ENCODE measurements around the gene PHF1.

Gene PHF1

DNA sequence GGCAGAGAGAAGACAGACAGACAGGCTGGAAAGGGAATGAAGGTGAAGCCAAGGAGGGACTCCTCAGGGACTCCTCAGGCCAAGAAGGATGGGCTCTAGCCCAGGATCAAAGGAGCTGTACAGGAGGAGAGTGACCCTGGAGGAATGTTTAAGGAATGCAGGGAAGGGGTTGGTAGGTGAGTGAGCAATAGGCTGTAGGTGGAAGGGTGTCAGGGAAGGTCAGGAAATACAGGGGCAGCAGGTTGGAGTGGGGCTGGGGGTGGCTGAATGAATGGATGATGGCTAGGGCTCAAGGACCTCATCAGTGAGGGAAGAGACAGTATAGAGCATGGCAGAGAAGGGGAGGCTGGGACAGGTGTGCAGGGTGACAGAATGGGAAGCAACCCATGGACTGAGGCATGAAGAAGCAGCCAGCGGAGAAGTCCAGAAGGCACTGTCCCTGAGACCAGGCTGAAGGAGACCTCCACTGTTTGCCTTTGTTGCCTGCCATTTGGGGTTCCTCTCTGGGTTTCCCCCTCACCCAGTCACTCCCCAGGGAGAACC, 22.3 kb downstream of the PHF1 start:
- no peak for DNase-seq (ENCODE audit: low spot score)

DNA sequence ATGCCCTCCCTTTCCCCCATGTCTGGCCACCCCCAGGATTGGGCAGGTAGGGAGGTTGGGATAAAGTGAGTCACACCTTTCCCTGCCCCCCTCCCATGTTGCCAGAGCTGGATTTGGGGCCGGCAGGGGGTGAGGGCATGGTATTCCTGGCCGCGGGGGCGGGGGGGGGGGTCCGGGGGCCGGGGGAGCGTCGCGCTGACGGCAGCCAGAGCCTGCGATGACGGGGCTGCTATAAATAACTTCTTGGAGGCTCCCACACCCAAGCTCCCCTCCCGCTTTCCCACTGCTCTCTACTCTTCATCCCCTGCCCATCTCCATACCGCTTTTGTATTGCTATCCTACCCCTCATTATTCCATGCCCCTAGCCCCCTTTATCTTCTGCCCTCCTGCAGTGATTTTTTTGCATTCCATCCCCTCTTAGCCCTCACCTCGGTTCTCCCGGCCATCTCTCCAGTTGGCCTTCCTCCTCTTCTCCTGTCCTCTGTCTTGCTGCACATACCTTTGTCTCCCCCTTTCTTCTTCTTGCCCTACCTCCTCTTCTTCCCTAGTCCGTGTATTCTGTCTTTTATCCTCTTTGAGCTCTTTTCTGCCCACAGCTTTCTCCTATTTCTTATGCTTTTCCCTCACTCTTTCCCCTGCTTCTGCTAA, 22.9 kb downstream of the PHF1 start:
- DNase-seq (ENCODE audit: low spot score): no peak

DNA sequence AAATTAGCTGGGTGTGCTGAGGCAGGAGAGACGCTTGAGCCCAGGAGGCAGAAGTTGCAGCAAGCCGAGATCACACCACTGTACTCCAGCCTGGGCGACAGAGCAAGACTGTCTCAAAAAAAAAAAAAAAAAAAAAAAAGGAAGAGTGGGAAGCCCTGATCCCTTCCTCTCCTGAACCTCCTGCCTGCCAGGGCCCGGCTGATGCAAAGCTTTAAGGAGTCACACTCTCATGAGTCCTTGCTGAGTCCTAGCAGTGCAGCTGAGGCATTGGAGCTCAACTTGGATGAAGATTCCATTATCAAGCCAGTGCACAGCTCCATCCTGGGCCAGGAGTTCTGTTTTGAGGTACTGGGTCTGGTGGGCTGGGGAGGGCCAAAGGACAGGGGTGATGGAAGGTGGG, 24.1 kb downstream of the PHF1 start:
- DNase-seq (ENCODE audit: low spot score): no peak

DNA sequence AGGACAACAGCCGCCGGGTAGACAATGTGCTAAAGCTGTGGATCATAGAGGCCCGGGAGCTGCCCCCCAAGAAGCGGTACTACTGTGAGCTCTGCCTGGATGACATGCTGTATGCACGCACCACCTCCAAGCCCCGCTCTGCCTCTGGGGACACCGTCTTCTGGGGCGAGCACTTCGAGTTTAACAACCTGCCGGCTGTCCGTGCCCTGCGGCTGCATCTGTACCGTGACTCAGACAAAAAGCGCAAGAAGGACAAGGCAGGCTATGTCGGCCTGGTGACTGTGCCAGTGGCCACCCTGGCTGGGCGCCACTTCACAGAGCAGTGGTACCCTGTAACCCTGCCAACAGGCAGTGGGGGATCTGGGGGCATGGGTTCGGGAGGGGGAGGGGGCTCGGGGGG, 26.9 kb downstream of the PHF1 start:
- no peak for DNase-seq (ENCODE audit: low spot score)

DNA sequence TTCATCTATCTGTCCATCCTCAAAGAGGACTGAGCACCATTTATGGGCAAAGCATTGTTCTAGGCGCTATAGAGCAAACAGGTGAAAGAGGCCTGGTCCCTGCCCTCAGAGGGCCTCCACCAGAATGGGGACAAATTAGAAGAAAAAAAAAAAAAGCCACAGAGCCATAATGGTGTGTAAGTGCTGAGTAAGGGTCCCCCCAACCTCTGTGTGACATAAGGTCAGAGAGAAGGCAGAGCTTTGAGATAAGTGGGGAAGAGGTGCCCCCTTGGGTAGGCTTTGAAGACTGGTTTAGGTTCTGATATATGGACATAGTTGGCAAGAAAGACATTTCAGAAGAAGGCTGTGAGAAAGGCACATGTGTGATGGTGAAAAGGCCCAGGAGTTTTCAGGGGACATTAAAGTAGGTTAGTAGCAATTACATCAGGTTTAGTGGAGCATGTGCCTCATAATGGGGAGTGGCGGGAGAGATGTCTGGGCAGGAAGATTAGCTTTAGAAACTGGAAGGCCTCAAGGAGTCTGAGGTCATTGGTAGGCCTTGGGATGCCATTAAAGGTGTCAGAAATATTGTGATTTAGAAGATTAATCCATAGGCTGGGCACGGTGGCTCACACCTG, 28.3 kb downstream of the PHF1 start:
- no peak for DNase-seq (ENCODE audit: low spot score)

DNA sequence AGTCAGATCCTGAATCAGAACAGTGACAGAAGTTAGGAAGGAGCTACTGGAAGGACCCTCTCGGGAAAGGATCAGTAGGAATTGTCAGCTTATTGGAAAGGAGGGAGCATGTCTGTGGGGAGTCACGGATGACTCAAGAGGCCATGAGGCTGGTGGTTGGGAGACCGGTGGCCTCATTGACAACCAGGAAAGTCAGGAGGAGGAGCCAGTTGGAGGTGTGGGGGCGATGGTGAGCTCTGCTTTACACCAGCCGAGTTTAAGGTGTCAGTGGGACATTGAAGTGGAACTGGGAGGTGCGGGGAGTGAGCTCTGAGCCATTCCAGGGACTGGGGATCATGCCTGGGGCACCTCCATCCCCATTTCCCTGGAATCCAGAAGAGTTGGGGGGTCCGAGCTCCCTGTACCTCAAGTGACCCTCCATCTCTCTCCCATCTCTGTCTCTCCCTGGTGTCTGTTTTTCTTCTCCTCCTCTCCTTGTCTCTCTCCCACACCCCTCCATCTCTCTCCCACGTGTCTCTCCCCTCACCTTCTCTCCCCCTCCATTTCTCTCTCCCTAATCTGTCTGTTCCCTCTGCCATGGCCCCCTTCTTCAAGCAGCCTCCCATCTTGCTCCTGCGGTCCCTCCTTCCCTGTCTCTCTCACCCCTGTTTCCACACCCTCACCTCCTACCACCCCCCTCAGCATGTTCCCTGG, 29.3 kb downstream of the PHF1 start:
- no peak for DNase-seq (ENCODE audit: low spot score)

DNA sequence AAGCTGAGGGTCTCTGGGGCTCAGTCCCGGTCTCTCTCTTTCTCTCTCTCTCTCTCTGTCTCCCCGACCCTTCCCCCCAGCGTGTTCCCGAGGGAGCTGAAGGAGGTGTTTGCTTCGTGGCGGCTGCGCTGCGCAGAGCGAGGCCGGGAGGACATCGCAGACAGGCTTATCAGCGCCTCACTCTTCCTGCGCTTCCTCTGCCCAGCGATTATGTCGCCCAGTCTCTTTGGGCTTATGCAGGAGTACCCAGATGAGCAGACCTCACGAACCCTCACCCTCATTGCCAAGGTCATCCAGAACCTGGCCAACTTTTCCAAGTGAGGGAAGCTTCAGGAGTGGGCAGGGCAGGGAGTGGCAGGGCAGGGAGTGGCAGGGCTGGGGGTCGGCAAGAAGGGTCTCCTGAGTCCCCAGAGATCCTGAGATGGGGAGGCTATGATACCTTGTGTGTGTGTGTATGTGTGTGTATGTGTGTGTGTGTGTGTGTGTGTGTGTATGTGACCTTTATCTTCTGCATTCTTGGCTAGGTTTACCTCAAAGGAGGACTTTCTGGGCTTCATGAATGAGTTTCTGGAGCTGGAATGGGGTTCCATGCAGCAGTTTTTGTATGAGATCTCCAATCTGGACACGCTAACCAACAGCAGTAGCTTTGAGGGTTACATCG, 30.0 kb downstream of the PHF1 start:
- DNase-seq (ENCODE audit: low spot score): no peak

DNA sequence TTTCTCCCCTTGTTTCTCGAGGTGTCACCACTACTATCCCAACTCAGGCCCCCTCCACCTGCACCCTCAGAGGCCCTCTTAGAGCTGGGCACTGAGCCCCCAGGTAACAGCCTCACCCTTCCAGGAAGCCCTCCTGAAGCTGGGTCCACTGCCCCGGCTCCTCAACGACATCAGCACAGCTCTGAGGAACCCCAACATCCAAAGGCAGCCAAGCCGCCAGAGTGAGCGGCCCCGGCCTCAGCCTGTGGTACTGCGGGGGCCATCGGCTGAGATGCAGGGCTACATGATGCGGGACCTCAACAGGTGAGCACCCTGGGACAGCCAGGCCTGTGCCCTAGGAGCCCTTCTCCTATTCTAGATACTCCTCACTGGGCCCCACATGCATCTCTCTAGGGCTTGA, 30.6 kb downstream of the PHF1 start:
- no peak for DNase-seq (ENCODE audit: low spot score)

DNA sequence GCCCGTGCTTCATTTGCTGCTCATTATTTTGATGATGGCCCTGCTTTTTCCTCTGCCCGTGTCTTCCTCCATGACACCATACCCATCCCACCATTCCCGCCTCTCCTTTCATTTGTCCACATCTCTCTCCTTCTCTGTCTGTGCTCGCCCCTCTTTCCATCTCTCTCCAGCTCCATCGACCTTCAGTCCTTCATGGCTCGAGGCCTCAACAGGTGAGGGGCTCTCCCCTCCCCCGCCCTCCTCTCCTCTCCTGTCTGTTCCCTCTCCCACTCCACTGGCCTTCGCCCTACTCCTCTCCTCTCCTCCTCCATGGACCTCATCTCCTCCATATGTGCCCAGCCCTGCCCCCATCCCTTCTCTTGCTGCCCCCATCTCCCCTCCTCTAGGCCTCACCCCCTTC, 31.5 kb downstream of the PHF1 start:
- DNase-seq (ENCODE audit: low spot score): no peak

DNA sequence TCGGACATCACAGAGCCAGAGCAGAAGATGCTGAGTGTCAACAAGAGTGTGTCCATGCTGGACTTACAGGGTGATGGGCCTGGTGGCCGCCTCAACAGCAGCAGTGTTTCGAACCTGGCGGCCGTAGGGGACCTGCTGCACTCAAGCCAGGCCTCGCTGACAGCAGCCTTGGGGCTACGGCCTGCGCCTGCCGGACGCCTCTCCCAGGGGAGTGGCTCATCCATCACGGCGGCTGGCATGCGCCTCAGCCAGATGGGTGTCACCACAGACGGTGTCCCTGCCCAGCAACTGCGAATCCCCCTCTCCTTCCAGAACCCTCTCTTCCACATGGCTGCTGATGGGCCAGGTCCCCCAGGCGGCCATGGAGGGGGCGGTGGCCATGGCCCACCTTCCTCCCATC, 32.2 kb downstream of the PHF1 start:
- DNase-seq (ENCODE audit: low spot score): no peak

DNA sequence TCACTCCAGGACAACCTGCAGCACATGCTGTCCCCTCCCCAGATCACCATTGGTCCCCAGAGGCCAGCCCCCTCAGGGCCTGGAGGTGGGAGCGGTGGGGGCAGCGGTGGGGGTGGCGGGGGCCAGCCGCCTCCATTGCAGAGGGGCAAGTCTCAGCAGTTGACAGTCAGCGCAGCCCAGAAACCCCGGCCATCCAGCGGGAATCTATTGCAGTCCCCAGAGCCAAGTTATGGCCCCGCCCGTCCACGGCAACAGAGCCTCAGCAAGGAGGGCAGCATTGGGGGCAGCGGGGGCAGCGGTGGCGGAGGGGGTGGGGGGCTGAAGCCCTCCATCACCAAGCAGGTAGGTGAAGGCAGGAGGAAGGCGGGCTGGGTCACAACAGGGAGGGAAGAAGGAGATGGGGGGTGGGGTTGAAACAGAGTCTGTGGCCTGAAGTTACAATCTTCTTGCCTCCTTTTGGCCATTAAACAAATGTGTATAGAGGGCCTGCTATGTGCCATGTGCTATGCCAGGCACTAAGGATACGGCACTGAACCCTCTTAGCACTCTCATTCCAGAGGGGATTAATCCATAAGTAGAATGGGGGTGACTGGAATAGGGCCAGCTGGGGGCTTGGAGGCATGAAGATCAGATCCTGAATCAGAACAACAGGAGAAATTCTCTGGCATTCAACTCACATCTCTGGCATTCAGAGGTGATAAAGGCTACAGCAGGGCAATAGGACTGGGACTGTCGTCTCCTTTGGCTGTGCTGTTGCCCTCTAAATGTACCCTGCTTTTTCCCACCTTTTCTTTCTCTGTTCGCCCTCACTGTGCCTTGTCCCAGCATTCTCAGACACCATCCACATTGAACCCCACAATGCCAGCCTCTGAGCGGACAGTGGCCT, 33.0 kb downstream of the PHF1 start:
- no peak for DNase-seq (ENCODE audit: low spot score)

DNA sequence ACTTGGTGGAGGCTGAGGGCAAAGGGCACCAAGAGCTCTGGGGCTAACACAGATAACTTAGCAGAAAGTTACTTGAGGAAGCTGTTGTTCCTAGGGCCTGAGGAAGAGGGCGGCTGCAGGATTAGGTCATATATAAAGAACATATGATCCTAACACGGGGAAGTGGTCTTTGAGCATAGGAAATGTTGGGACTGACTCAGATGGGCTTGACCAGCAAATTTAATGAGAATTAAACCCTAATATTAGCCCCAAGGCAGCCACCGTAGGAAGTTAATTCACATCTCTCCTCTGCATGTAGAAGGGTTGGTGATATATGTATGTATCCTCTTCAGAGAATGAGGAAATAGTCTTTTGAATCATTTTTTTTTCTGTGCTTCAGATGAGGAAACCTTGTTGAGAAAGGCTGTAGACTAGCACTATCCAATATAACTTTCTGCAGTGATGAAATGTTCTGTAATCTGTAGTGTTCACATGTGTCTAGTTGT, 34.3 kb downstream of the PHF1 start:
- no peak for DNase-seq (ENCODE audit: low spot score)

DNA sequence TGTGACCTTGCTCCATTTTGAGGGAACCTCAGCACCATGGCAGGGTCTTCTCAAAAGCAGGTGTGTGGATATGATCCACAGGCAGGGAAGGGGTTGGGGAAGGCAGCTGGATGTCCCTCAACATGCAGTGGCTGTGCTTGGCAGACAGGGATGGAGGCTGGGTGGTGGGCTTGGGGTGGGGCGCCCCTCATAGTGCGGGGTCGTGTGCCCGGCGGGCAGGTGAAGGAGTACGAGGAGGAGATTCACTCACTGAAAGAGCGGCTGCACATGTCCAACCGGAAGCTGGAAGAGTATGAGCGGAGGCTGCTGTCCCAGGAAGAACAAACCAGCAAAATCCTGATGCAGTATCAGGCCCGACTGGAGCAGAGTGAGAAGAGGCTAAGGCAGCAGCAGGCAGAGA, 35.5 kb downstream of the PHF1 start:
- no peak for DNase-seq (ENCODE audit: low spot score)

DNA sequence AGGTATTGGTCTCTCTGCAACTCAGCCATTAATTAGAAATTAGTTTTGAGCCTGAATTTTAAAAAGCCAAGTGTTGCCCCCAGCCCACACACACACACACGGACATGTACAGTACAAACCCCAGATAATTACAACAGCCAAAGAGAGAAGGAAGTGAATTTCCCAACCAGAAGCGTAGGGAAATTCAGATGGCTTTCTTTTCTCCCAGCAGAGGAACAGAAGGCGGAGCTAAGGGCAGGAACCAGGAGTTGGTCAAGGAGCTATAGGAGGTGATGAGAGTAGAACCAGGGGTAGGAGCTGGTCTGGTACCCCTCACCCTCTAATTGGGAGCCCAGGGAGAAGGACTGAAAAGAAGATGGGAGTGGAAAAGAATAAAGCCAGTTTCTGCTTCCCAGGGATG, 39.6 kb downstream of the PHF1 start:
- no peak for DNase-seq (ENCODE audit: low spot score)

DNA sequence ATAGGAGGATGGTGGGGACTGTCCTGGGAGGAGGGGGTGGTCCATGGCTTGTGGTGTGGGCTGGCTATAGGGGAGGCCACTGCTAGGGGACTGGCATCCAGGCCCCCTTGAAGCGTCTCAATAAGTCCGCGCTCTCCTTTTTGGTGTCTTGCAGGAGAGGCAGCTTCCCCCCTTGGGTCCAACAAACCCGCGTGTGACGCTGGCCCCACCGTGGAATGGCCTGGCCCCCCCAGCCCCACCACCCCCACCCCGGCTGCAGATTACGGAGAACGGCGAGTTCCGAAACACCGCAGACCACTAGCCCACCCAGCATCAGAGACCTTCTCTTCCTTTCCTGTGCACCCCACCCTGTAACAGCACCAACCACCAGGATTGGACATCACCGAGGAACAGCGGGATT, 40.8 kb downstream of the PHF1 start:
- DNase-seq (ENCODE audit: low spot score): no peak

DNA sequence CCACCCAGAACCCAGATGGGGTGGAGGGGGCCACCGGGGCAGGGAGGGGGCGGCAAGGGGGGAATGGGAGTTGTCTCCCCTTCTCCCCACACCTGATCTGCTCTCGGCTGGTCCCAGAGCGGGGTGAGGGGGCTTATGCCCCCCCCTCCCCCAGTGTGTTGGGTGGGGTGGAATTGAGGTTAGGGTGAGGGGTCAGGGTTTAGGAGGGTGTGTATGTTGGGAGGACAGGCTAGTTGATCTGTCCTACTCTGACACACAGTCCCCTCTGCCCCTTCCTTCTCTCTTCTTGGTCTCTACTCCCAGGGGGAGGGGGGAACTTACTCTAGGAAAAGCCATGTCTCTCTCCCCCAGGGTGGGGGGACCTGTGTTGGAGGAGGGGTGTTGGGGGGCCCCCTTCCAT, 41.7 kb downstream of the PHF1 start:
- DNase-seq (ENCODE audit: low spot score): no peak

DNA sequence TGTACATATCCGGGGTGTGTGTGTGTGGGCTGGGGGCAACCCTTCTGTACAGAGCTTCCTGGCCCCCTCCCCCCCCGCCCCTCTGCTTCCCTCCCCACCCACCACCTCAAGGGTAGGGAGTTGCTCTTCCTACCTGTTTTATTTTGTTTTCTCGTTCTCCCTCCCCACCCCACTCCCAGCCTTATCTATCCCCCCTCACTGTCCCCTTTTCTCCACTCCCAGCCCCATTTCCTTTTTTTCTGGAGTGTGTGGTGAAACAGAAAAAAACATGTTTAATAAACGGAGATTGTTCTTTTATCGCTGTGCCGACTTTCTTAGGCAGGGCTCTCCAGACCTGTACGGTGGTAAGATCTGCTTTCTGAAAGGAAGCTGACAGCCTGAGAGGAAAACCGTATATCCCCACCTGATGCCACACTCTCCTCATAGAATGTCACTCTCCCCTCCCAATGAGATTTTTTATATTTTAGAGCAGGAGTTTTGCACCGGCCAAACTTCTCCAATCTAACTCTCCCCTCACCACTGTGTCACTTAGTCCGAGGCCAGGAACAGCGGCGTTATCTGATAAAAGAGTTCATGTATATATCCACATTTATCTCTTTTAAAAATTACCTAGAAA, 42.7 kb downstream of the PHF1 start:
- DNase-seq (ENCODE audit: low spot score): no peak

DNA sequence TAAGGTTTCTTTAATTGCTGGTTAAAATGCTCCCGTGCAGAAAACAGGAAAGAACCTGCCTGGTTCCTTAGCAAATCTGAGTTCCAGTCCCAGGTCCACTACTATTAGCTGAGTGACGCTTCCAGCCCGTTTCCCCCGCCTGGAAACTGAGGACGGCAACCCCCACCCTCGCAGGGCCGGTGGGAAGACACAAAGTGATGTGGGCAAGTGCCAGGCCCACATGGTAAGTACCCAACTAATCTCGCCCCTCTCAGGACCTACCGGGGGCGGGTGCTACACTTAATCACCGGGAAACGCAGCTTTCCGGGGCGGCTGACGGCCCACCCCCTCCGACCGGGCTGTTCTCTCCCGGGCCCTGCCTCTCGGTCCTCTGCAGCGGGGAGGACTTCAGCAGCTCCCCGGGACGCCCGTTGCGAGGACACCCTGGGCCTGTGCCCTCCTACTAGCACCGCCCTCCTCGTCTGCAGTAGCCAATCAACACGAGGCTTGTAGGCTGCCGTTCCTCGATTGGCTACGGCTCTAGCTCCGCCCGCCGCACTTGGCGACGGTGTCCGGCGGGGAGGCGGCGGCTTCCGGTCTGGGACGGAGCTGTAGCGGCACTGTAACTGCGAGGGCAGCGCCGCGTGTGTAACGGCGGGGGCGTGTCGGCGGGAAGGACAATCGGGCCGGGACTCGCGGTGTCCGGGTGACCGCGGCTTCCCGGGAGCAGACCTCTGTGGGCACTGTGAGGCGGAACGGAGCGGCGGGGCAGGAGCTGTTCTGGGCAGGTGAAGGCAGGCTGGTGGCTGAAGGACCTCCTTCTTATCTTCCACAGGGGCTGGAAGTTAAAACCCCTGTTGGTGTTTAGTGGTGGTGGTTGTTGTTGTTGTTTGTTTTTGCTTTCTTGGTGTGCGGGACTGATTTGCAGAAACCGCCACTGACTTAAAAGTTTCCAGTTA, 43.5 kb downstream of the PHF1 start, which contains the start of gene ZBTB9:
ZBTB9 (plus strand) TSS at position 568 of the 938 bp plus-strand sequence. CDS start 525 bp downstream, outside the sequence.
- DNase-seq (ENCODE audit: low spot score): peak; percentile 96

DNA sequence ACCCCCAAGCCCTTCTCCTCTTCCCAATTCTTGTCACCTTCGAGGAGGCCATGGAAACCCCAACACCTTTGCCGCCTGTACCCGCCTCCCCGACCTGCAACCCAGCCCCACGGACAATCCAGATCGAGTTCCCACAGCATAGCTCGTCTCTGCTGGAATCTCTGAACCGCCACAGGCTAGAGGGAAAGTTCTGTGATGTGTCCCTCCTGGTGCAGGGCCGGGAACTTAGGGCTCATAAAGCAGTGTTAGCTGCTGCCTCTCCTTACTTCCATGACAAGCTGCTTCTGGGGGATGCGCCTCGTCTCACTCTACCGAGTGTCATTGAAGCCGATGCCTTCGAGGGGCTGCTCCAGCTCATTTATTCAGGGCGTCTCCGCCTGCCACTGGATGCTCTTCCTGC, 44.2 kb downstream of the PHF1 start:
- DNase-seq (ENCODE audit: low spot score): no peak

DNA sequence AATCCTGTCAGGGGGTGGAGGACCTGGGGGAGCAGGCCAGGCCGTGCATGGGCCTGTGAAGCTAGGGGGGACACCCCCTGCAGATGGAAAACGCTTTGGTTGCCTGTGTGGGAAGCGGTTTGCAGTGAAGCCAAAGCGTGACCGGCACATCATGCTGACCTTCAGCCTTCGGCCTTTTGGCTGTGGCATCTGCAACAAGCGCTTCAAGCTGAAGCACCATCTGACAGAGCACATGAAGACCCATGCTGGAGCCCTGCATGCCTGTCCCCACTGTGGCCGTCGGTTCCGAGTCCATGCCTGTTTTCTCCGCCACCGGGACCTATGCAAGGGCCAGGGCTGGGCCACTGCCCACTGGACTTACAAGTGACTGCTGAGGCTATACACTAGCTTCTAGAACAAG, 45.3 kb downstream of the PHF1 start:
- no peak for DNase-seq (ENCODE audit: low spot score)

Measured in hematopoietic multipotent progenitor cell treated with erythropoietin and hydrocortisone succinate and interleukin-3 and kit ligand, for 15 days (in vitro differentiated cells).